ENCODE measurements around the gene DAAM1. TPM values are rescaled to one million over a fixed set of nuclear protein-coding genes. Genes with fewer than 3 reads are reported as not detected.

DAAM1 gene
- total RNA-seq, 4 donors from 2014 or later = 25.3 to 47.2 (median 37.8) TPM

DNA sequence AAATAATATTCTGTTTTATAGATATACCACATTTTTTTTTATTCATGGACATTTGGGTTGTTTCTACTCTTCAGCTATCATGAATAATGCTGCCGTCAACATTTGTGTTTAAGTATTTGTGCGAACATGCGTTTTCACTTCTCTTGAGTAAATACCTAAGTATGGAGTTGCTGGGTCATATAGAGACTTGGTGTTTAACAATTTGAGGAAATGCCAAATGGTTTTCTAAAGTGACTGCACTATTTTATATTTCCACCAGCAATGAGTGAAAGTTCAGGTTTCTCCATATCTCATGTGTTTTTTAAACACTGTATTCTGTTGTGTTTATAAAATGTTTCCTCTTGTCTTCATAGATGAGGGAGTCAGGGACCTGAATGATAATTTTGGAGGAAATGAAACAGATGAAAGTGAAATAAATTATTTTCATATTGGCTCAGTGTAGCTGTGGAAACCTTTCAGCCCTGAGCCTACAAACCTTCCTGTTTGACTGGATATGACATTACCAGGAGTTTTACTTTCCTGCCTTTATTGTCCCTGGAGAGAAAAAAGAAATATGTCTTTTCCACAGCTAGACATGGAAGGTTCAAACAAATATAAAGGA lies 26.3 kb downstream of the DAAM1 start:
- TF ChIP-seq, protein P1, sequence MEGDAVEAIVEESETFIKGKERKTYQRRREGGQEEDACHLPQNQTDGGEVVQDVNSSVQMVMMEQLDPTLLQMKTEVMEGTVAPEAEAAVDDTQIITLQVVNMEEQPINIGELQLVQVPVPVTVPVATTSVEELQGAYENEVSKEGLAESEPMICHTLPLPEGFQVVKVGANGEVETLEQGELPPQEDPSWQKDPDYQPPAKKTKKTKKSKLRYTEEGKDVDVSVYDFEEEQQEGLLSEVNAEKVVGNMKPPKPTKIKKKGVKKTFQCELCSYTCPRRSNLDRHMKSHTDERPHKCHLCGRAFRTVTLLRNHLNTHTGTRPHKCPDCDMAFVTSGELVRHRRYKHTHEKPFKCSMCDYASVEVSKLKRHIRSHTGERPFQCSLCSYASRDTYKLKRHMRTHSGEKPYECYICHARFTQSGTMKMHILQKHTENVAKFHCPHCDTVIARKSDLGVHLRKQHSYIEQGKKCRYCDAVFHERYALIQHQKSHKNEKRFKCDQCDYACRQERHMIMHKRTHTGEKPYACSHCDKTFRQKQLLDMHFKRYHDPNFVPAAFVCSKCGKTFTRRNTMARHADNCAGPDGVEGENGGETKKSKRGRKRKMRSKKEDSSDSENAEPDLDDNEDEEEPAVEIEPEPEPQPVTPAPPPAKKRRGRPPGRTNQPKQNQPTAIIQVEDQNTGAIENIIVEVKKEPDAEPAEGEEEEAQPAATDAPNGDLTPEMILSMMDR (IDR thresholded peaks at IDR 0.05) = no peak
- no peak for TF ChIP-seq POLR2A (IDR thresholded peaks at IDR 0.05)
- intact Hi-C loops (cut with DNase I) = no loop called here
- Histone ChIP-seq H3K27ac (peak overlapping the region in 1 of 3 donors; percentile 53), H3K4me1 (peaks cover 29 to 32% of the 10 kb centered on the region in 2 donors), H3K9me3 (no peaks in the 10 kb centered on the region), H3K4me3 (replicated peaks in 1 of 3) (no peak overlapping the region), H3K27me3 (no peaks in the 10 kb centered on the region), H3K36me3 (no peaks in the 10 kb centered on the region)
- DNase-seq = no peak
- WGBS, 2 donors = 91 to 95% methylated on average over 3 of the region's 3 CpGs

DNA sequence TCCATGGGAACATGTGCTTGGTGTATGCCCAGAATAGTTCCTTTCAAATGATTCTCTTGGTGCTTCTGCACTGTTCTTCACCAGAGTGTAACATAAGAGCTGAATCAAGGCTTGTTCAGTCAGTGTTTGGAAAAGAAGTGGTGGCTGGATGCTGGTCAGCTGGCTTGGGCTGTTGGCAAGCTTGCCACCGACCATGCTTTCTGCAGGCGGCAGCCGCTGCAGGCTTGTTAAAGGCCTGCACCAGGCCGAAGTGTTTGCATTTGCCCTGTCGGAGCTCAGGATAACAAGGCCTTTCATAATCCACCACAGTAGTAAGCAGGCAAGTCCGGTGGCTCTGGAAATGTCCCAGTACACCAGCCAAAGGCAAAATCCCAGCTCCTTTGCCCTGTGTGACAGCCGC lies 26.9 kb downstream of the DAAM1 start:
- Histone ChIP-seq H3K4me3 (replicated peaks in 1 of 3) (no peak overlapping the region), H3K36me3 (no peaks in the 10 kb centered on the region), H3K4me1 (peaks cover 29 to 32% of the 10 kb centered on the region in 2 donors), H3K9me3 (no peaks in the 10 kb centered on the region), H3K27ac (peak overlapping the region; percentile 14 to 53 (median 20)), H3K27me3 (no peaks in the 10 kb centered on the region)
- peak in 1 of 2 donors; percentile 44 for TF ChIP-seq POLR2A (IDR thresholded peaks at IDR 0.05)
- TF ChIP-seq, protein P1 (IDR thresholded peaks at IDR 0.05) = no peak
- peak; percentile 92 to 94 for DNase-seq
- intact Hi-C loops (cut with DNase I) = no loop called here
- WGBS, 2 donors = 24 to 30% methylated on average over 7 of the region's 7 CpGs

DNA sequence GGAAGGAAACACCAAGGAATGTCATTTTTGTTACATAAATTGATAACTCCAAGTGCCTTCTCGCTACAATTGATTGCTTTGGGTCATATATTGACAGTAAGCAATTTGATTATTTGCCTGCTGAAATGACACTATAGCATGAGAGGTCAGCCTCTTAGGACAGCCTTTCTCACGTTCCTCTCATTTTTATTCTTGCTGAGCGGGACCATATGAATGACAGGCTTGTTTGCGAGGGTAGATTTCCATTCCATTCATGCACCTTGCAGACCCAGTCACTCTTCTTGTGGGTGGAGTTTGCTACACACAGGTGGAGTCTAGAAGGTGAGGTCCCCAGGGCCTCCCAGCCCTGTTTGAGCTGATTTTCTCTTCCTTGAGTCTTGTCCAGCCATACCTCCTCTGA lies 27.3 kb downstream of the DAAM1 start:
- TF ChIP-seq, protein P1 (IDR thresholded peaks at IDR 0.05) = no peak
- no peak for TF ChIP-seq POLR2A (IDR thresholded peaks at IDR 0.05)
- Histone ChIP-seq H3K4me3 (replicated peaks in 1 of 3) (no peak overlapping the region), H3K36me3 (no peaks in the 10 kb centered on the region), H3K4me1 (peaks cover 29 to 32% of the 10 kb centered on the region in 2 donors), H3K27ac (peak overlapping the region; percentile 14 to 53 (median 20)), H3K9me3 (no peaks in the 10 kb centered on the region), H3K27me3 (no peaks in the 10 kb centered on the region)
- no peak for DNase-seq
- 94 to 95% methylated on average over 4 of the region's 4 CpGs for WGBS, 2 donors
- intact Hi-C loops (cut with DNase I) = no loop called here

DNA sequence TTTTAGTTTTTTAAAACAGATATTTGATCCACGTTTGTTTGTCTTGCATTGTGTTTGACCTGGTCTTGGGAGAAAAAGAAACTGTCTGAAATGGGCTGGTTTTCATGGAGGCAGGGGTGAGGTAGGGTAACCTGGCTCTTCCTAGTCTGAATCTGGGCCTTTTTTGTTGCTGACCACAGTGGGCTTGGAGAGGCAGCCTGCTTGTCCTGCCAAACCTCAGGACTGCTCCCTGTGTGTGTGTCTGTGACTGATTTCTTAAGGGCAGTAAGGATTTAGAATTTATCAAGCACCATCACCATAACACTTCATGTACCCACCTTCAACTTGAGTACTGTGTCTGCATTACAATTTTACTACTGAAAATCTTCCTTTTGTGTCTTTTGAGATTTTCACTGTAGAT lies 28.5 kb downstream of the DAAM1 start:
- H3K9me3 ChIP-seq = no peaks in the 10 kb centered on the region
- no peak for TF ChIP-seq POLR2A (IDR thresholded peaks at IDR 0.05)
- TF ChIP-seq, protein P1 (IDR thresholded peaks at IDR 0.05) = no peak
- peak overlapping the region; percentile 8 to 48 (median 14) for H3K27ac ChIP-seq
- 54 to 60% methylated on average over 1 of the region's 1 CpG for WGBS, 2 donors
- H3K4me1 ChIP-seq = peaks cover 29 to 38% of the 10 kb centered on the region in 2 donors
- peak; percentile 53 to 57 for DNase-seq
- H3K27me3 ChIP-seq = no peaks in the 10 kb centered on the region
- H3K4me3 ChIP-seq (replicated peaks in 1 of 3) = no peak overlapping the region
- no peaks in the 10 kb centered on the region for H3K36me3 ChIP-seq
- intact Hi-C loops (cut with DNase I) = no loop called here

DNA sequence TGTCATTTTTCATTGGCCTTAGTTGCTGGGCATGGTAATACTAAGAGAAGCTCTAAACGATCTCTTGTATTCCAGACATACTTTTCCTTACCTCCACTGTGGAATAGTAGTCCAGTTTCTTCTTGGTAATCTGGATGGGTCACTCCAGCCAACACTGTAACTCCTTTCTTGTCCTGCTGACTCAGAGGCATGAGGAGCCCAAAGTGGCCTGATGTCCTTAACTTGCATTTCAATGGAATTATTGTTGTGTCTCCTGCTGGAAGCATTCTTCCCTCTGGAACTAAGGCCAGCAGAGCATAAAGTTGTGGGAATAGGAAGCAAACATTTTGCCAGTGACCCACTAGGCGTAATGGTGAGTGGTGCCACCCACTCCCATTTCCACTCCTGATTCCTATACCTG lies 33.1 kb downstream of the DAAM1 start:
- 92 to 95% methylated on average over 2 of the region's 2 CpGs for WGBS, 2 donors
- H3K4me3 ChIP-seq (replicated peaks in 1 of 3) = no peak overlapping the region
- H3K27me3 ChIP-seq = no peaks in the 10 kb centered on the region
- intact Hi-C loops (cut with DNase I) = no loop called here
- H3K9me3 ChIP-seq = no peaks in the 10 kb centered on the region
- TF ChIP-seq, protein P1 (IDR thresholded peaks at IDR 0.05) = no peak
- no peak for TF ChIP-seq POLR2A (IDR thresholded peaks at IDR 0.05)
- no peaks in the 10 kb centered on the region for H3K36me3 ChIP-seq
- H3K27ac ChIP-seq = no peak overlapping the region
- DNase-seq = no peak
- peaks cover 13 to 16% of the 10 kb centered on the region in 2 donors for H3K4me1 ChIP-seq

All from thyroid gland (tissue), 4 donors.